Right ventricle myocardium inferior (tissue), 1 donor: ENCODE results near the gene SLC36A3. TPM values are rescaled to one million over a fixed set of nuclear protein-coding genes. Genes with fewer than 3 reads are reported as not detected.
A peak's percentile ranks its signal among the peaks of the same experiment; 100 is the strongest.
"Not testable (repeated sequence)": the region's sequence is repeated elsewhere in the genome, so short reads cannot be mapped to it uniquely, and the experiment has no call there.

Source experiments
- ATAC-seq: fragments of 200-7000 bp; cut with Tn5 transposase; one replicate; pipeline ENCODE4 v1.9.1; 2020; ENCODE audit warnings: mild to moderate bottlenecking, moderate library complexity
- DNase-seq: peaks from one replicate; pipeline ENCODE4 v3.0.0; 2021; ENCODE audit errors: missing footprints
- intact Hi-C: fragments of 100-400 bp; cut with DNase I; formaldehyde crosslinking; loops from one replicate; pipeline ENCODE4 v1.11.0; 2022
- total RNA-seq: library from RNA; stranded (reverse); fragmentation: NEBNext Ultra II Directional; extraction: Animal tissue kit (Norgen Biotek cat#: 25700); gene quantifications from one replicate; pipeline ENCODE4 v1.2.1, GENCODE V29; 2021
- donor health status: DM: no; HTN: yes; CAD: no; lungs with severe emphysema.

Gene SLC36A3
- total RNA-seq, 1 donor from 2014 or later = not detected

GRCh38 chr5:151271336-151271735 lies 32.2 kb downstream of the SLC36A3 start:
- DNase-seq (no peak), ATAC-seq (no peak)
- intact Hi-C loops = no loop called here

DNA sequence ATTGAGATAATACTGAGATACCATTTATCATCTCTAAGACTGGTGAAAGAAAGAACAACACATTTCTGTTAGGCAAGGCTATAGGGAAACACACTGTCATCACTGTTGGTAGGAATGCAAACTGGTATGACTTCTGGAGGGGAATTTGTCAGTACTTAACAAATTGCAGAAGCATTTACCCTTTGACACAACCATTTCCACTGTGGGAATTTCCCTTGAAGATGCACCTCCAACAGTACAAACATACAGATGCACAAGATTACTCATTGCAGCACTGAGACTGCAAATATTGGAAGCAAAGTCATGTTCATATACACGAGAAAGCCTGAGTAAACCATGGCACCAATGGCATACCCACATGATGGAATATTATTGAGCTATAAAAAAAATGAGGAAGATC lies 33.0 kb downstream of the SLC36A3 start:
- ATAC-seq (no peak), DNase-seq (no peak)
- intact Hi-C loops = no loop called here

GRCh38 chr5:151267491-151268260 lies 35.9 kb downstream of the SLC36A3 start:
- no peak for ATAC-seq
- no peak for DNase-seq
- intact Hi-C loops = no loop called here

- DNase-seq = no peak
- ATAC-seq = no peak
- intact Hi-C loops = no loop called here
Measured at GRCh38 chr5:151264113-151264512, 39.5 kb downstream of the SLC36A3 start.

GRCh38 chr5:151262532-151262931 lies 41.0 kb downstream of the SLC36A3 start:
- DNase-seq (no peak), ATAC-seq (no peak)
- intact Hi-C loops = no loop called here

- intact Hi-C loops = no loop called here
- no peak for ATAC-seq
- no peak for DNase-seq
Measured at GRCh38 chr5:151259931-151260330, 43.6 kb downstream of the SLC36A3 start.

DNA sequence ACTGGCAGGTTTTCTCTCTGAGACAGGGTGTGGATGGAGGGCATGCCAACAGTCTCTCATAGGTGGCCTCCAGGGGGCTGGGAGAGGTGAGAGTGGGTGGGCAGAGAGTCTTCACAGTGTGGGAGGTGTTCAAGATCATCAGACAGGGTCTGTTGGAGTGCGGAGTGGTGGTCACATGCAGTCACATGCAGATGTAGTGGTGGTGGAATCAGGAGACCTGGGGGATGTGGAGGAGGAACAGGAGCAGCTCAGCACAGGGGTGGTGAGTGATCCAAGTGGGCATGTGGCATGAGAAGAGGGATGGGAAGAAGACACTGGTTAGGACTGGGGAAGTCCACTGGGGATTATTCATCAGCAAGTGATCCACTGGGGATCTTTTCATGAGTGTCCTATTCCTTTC lies 44.8 kb downstream of the SLC36A3 start:
- intact Hi-C loops = no loop called here
- DNase-seq = no peak
- no peak for ATAC-seq

- ATAC-seq (peak; percentile 31), DNase-seq (no peak)
- intact Hi-C loops = no loop called here
Measured at GRCh38 chr5:151258201-151258611, 45.4 kb downstream of the SLC36A3 start.

GRCh38 chr5:151257731-151258181 lies 45.8 kb downstream of the SLC36A3 start:
- DNase-seq (no peak), ATAC-seq (no peak)
- intact Hi-C loops = no loop called here

DNA sequence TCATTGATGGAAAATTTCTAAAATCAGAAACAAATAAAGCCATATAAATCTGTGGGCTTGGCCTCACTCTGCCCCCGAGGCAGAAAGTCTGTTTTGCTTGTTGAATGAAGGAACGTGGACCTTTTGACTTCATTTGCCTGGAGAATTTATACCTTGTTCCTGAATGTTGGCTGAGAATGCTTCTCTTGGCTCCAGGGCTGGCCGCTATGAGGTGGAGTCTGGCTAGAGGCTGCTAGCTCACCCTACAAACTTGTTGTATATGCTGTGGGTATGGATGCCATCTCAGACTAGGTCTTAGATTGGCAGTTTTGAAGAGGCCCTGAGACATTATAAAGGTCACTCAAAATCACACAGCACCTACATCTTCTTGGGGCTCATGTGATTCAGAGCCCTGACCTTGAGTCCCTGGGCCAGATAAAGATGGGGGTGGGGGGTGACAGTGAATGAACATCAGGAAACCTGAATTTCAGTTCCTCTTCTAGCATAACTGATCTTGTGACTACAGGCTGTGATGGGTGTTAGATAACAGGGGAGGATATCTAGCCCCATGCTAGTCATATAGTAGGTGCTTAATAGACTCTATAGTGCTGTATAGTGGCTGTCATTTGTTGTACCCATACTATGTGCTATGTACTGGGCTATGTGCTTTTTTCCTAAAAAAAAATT lies 47.8 kb downstream of the SLC36A3 start:
- intact Hi-C loops = no loop called here
- ATAC-seq = no peak
- no peak for DNase-seq

DNA sequence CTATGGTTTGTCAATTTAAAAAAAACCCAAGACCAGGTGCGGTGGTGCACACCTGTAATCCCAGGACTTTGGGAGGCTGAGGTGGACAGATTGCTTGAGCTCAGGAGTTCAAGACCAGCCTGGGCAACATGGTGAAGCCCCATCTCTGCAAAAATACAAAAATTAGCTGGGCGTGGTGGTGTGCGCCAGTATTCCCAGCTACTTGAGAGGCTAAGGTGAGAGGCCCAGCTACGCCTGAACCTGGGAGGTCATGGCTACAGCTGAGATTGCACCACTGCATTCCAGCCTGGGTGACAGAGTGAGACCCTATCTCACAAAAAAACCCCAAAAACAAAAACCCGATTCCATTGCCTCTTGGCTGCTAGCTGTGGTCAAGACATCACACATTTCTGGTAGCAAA lies 48.6 kb downstream of the SLC36A3 start:
- ATAC-seq, intact Hi-C loops, DNase-seq: not testable (repeated sequence)

- intact Hi-C loops = no loop called here
- no peak for ATAC-seq
- DNase-seq = no peak
Measured at GRCh38 chr5:151254556-151254955, 49.0 kb downstream of the SLC36A3 start.

- ATAC-seq (no peak), DNase-seq (peak; percentile 63)
- intact Hi-C loops = no loop called here
Measured at GRCh38 chr5:151253605-151253950, 50.0 kb downstream of the SLC36A3 start.

GRCh38 chr5:151252762-151253604 lies 50.6 kb downstream of the SLC36A3 start, which contains the start of gene GM2A:
GM2A (plus strand) TSS chr5:151253185; CDS start chr5:151253217, 32 bp downstream.
- ATAC-seq (peak; percentile 97), DNase-seq (peak; percentile 99)
- intact Hi-C loops = no loop called here

DNA sequence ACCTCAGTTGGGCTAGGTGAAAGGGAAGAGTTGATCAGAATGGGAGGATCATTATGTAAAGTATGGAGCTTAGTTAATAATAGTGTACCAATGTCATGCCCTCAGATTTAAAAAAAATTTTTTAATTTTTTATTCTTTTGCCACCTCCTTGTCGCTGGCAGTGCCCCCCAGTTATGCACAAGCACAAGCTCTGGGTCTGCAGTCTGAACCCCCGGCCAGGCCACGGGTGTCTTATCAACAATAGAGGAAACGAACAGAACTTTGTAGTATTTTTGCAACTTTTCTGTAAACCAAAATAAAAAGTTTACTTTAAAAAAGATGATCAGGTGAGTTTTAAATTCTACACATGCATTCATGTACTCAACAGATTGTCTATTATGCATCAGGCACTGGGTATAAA lies 51.9 kb downstream of the SLC36A3 start:
- DNase-seq (no peak), ATAC-seq (no peak)
- intact Hi-C loops = no loop called here

DNA sequence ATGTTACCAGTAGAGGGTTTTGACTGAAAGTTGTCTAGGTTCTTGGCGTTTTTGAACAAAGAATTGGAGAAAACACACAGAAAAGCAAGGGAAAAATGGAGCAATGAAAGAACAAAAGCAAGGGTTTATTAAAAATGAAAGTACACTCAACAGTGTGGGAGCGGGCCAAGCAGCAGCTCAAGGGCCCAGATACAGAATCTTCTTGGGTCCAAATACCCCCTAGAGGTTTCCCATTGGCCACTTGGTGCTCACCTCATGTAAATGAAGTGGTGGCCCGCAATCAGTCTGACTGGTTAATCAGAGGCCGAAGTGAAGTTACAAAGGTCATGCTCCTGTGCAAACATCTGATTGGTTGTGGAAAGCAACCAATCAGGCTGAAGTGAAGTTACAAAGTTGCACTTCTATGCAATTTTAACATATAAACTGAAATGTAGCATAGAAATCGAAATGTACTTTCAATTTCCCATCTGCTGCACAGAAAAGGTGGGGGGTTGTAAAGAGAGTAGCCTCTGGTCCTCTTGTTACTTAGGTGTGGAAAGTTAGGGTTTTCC lies 52.5 kb downstream of the SLC36A3 start:
- no peak for ATAC-seq
- DNase-seq = no peak
- intact Hi-C loops = no loop called here

DNA sequence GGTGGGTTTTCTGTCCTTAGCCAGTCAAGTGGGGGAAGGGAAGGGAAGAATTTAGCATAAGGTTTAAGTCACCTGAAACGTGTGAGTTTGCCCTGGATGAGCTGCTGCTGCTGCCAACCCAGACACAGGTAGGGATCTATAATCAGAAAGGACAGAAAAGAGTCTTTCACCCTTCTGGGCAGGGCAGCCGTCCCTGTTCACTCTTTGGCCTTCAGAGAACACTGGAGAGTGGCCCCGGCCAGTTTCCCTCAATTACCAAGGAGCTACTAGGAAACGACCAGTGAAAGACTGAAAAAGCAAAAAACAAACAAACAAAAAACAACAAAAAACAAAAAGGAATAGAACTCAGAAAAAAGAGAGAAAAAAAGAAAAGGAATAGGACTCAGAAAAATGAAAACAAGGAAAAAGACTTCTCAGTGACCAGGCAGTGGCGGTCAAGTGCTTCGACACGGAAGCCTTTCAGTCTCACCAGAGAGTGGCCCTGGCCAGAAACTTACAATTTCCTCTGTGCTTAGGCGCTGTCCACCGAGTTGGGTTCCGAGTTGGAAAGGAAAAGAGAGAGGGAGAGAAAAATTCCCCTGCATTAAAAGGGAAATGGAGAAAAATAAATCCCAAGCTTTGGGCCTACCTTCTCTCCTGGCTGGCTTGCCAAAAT lies 53.1 kb downstream of the SLC36A3 start:
- ATAC-seq (no peak), DNase-seq (no peak)
- intact Hi-C loops = no loop called here

DNA sequence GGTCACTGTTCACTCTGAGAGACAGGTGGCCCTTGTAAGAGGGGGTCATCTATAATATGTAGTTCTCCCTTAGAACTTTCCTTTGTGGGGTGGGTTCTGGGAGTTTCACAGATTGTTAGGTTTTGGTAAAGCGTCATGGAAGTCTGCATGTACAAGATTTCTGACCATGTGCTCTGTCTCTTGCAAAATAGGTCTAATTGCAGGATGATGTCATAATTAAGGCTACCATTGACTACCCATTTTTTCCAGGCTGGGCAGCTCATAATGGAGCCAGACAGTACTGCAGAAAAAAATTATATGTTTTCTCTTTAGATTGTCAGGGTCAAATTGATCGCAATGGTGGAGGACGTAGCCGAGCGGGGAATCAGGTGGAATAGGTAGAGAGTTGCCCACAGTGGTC lies 54.3 kb downstream of the SLC36A3 start:
- DNase-seq (no peak), ATAC-seq (no peak)
- intact Hi-C loops = no loop called here

GRCh38 chr5:151248651-151249050 lies 54.9 kb downstream of the SLC36A3 start:
- ATAC-seq (no peak), DNase-seq (no peak)
- intact Hi-C loops = no loop called here
